Body of pancreas (tissue), 2 donors: ENCODE measurements around the gene DFFA. TPM values are rescaled to one million over a fixed set of nuclear protein-coding genes. Genes with fewer than 3 reads are reported as not detected.

Experiments used
- total RNA-seq, 2 donors: library from RNA; depleted of rRNA; stranded (reverse); fragments of >200 nt; gene quantifications; one replicate each; pipeline ENCODE4 v1.1.0, GENCODE V29; 2016

DFFA gene
- total RNA-seq, 2 donors from 2014 or later, result 13.5 TPM

Other genes with a start within 250 kb of the DFFA start
- gene PGD, start 73.5 kb downstream of the DFFA start, total RNA-seq, result 10 to 100 TPM; 46.7 to 61.3 TPM
- 10 to 100 TPM in 1 of 2 donors, 1 to 10 TPM in 1; 8.2 to 11.4 TPM for gene CENPS, start 42.1 kb downstream of the DFFA start, total RNA-seq
- not detected for gene CORT, start 22.5 kb downstream of the DFFA start, total RNA-seq
- 1 to 10 TPM; 8.6 to 8.8 TPM for gene PEX14, start 2.4 kb upstream of the DFFA start, total RNA-seq